K562 (cell line): ENCODE measurements around the gene STK4. TPM values are rescaled to one million over a fixed set of nuclear protein-coding genes. Genes with fewer than 3 reads are reported as not detected.

Experiments used
- ATAC-seq: fragments of 200-7000 bp; cut with Tn5 transposase; 3 replicates; pipeline ENCODE4 v1.9.1; 2020; ENCODE audit warnings: moderate library complexity
- BruUV-seq: library from RNA; stranded (reverse); fragments of 400-500 nt; replicated peaks from 2 replicates; lab custom pipeline; 2021; lab: Mats Ljungman, UMichigan
- CTCF ChIA-PET: fragments of 300-600 bp; formaldehyde crosslinking; extraction: SDS; loops from one replicate; lab custom pipeline; 2021; ENCODE audit warnings: low intra/inter-chr PET ratio; lab: Yijun Ruan, JAX
- POLR2A ChIA-PET: fragments of 300-600, 350-650 bp; sonication (Branson Sonifier 250); formaldehyde crosslinking; extraction: SDS; loops from one replicate; lab custom pipeline; 2021; ENCODE audit warnings: antibody characterized with exemption, inconsistent platforms; lab: Yijun Ruan, JAX
- DNase-seq, 4 experiments: peaks; one replicate each; pipeline versions ENCODE4 v3.0.0 to v3.0.0-alpha.2; 2011 to 2018; ENCODE audit warnings: low spot score in 3 of 4, mixed read lengths in 3 of 4; ENCODE audit errors: extremely low read depth in 1 of 4
- FAIRE-seq: peaks from 2 replicates; lab custom pipeline; 2011; peaks lifted over from hg19 to GRCh38; lab: Jason Lieb, UNC
- H2AFZ ChIP-seq: 2 replicates; pipeline ENCODE4 v1.6.0; 2011; ENCODE audit warnings: low read depth, low read length, control low read depth, inconsistent platforms
- H3K27ac ChIP-seq: fragments of 200-600 bp; 3 replicates; pipeline ENCODE4 v1.8.0; 2011; ENCODE audit warnings: low read depth, mild to moderate bottlenecking, control low read depth, inconsistent platforms, low read length, moderate library complexity, mixed read lengths; ENCODE audit errors: extremely low read depth
- H3K27me3 ChIP-seq, 2 experiments: fragments of 300-600 bp in 1 of 2; 2 replicates in 1 of 2; 3 replicates in 1 of 2; pipeline versions ENCODE4 v1.6.0 to v1.8.0; 2011; ENCODE audit warnings: inconsistent platforms in 2 of 2, low read length in 2 of 2, mild to moderate bottlenecking in 1 of 2, mixed read lengths in 1 of 2, moderate library complexity in 1 of 2; ENCODE audit not compliant: control insufficient read depth in 2 of 2, insufficient read depth in 2 of 2
- H3K36me3 ChIP-seq: fragments of 300-600 bp; 3 replicates; pipeline ENCODE4 v1.8.0; 2011; ENCODE audit warnings: mild to moderate bottlenecking, low read length, inconsistent platforms; ENCODE audit not compliant: control insufficient read depth, insufficient read depth
- H3K4me1 ChIP-seq, 2 experiments: fragments of 200-600 bp in 1 of 2; replicated peaks in 1 of 2; 2 replicates in 1 of 2; 3 replicates in 1 of 2; pipeline versions ENCODE4 v1.5.1 to v1.8.0; 2011; ENCODE audit warnings: inconsistent platforms in 2 of 2, low read length in 2 of 2, mild to moderate bottlenecking in 1 of 2, mixed read lengths in 1 of 2, moderate library complexity in 1 of 2; ENCODE audit not compliant: control insufficient read depth in 2 of 2, insufficient read depth in 2 of 2
- H3K4me2 ChIP-seq: 2 replicates; pipeline ENCODE4 v1.6.1; 2011; ENCODE audit warnings: low read length, control low read depth, inconsistent platforms, mixed read lengths; ENCODE audit not compliant: insufficient read depth
- H3K4me3 ChIP-seq: fragments of 200-600 bp; sonication (generic), shearing (Covaris generic); 2 replicates; pipeline ENCODE4 v1.5.1; 2016; ENCODE audit warnings: control low read depth, inconsistent platforms
- H3K79me2 ChIP-seq: fragments of 200-600 bp; 3 replicates; pipeline ENCODE4 v1.8.0; 2011; ENCODE audit warnings: low read length, inconsistent platforms; ENCODE audit not compliant: control insufficient read depth, insufficient read depth
- H3K9ac ChIP-seq, 2 experiments: 2 replicates each; pipeline versions ENCODE4 v1.6.0 to v1.6.1; 2011; ENCODE audit warnings: low read depth in 2 of 2, low read length in 2 of 2, control low read depth in 1 of 2, inconsistent platforms in 1 of 2, mild to moderate bottlenecking in 1 of 2, mixed read lengths in 1 of 2; ENCODE audit not compliant: insufficient read depth in 1 of 2
- H3K9me1 ChIP-seq: one replicate; pipeline ENCODE4 v1.6.0; 2011; ENCODE audit warnings: inconsistent platforms, mild to moderate bottlenecking, low read length, moderate library complexity; ENCODE audit not compliant: control insufficient read depth, insufficient read depth
- H3K9me3 ChIP-seq: replicated peaks from 2 replicates; pipeline ENCODE4 v1.5.1; 2011; ENCODE audit warnings: low read depth, low read length, inconsistent platforms; ENCODE audit not compliant: control insufficient read depth, insufficient read depth
- H4K20me1 ChIP-seq: replicated peaks from 2 replicates; pipeline ENCODE4 v1.6.1; 2011; ENCODE audit warnings: low read length, inconsistent platforms, mixed read lengths; ENCODE audit not compliant: control insufficient read depth, insufficient read depth
- CBFA2T3 ChIP-seq: fragments of 450-650 bp; IDR thresholded peaks from 2 replicates; pipeline ENCODE4 v1.6.1; 2017
- FOXM1 ChIP-seq, 2 experiments: fragments of 450-650 bp in 1 of 2; sonication (generic) in 1 of 2; formaldehyde crosslinking in 1 of 2; IDR thresholded peaks; 2 replicates each; pipeline versions ENCODE4 v1.6.1 to v1.9.0; 2017 to 2022; ENCODE audit warnings: low read depth in 2 of 2, mild to moderate bottlenecking in 2 of 2, missing genetic modification reagents in 1 of 2, moderate library complexity in 1 of 2
- HDAC1 ChIP-seq, 2 experiments: fragments of 450-650 bp; IDR thresholded peaks; 2 replicates each; pipeline ENCODE4 v1.6.1; 2016 to 2017; ENCODE audit warnings: inconsistent platforms in 1 of 2, mild to moderate bottlenecking in 1 of 2, moderate library complexity in 1 of 2
- JUN ChIP-seq, 2 experiments: sonication (generic) in 1 of 2; formaldehyde crosslinking in 1 of 2; IDR thresholded peaks; 2 replicates each; pipeline versions ENCODE4 v1.6.1 to v1.8.0; 2012 to 2022; ENCODE audit warnings: borderline replicate concordance in 2 of 2, mild to moderate bottlenecking in 2 of 2, improper control_type of control experiment in 1 of 2, low read depth in 1 of 2, low read length in 1 of 2, missing genetic modification reagents in 1 of 2
- KAT7 ChIP-seq: sonication (generic); formaldehyde crosslinking; IDR thresholded peaks from 2 replicates; pipeline ENCODE4 v1.8.0; 2022; ENCODE audit warnings: missing genetic modification reagents, mild to moderate bottlenecking, borderline replicate concordance
- NFIX ChIP-seq: fragments of 250-450 bp; sonication (Bioruptor Pico); IDR thresholded peaks from 2 replicates; pipeline ENCODE4 v1.4.0; 2020; ENCODE audit warnings: low read depth, mild to moderate bottlenecking, moderate library complexity
- NR2F6 ChIP-seq: fragments of 450-650 bp; formaldehyde crosslinking; IDR thresholded peaks from 2 replicates; pipeline ENCODE4 v1.4.0; 2020; ENCODE audit warnings: mild to moderate bottlenecking
- PRMT5 ChIP-seq: sonication (generic); formaldehyde crosslinking; IDR thresholded peaks from 2 replicates; pipeline ENCODE4 v1.5.0; 2020; ENCODE audit warnings: missing genetic modification reagents
- STAT5B ChIP-seq: fragments of 250-450 bp; sonication (Bioruptor Pico); IDR thresholded peaks from 2 replicates; pipeline ENCODE4 v1.8.0; 2021; ENCODE audit warnings: mild to moderate bottlenecking, inconsistent platforms
- TRIM24 ChIP-seq, 2 experiments: fragments of 450-650 bp; IDR thresholded peaks; 2 replicates each; pipeline ENCODE4 v1.6.1; 2016
- YBX1 ChIP-seq: fragments of 450-650 bp; IDR thresholded peaks from 2 replicates; pipeline ENCODE4 v1.7.1; 2016; ENCODE audit warnings: mild to moderate bottlenecking
- ZNF140 ChIP-seq: fragments of 250-450 bp; sonication (Bioruptor Pico); IDR thresholded peaks from 2 replicates; pipeline ENCODE4 v1.8.0; 2021; ENCODE audit warnings: moderate library complexity, mild to moderate bottlenecking, inconsistent platforms
- ZNF174 ChIP-seq: fragments of 250-450 bp; sonication (Bioruptor Pico); IDR thresholded peaks from 2 replicates; pipeline ENCODE4 v1.4.0; 2020; ENCODE audit warnings: mild to moderate bottlenecking
- ZNF263 ChIP-seq: sonication (generic); formaldehyde crosslinking; IDR thresholded peaks from 2 replicates; pipeline ENCODE4 v1.8.0; 2022; ENCODE audit warnings: mild to moderate bottlenecking, missing genetic modification reagents, borderline replicate concordance
- WGBS: fragments of 100-300 bp; shearing (Covaris generic); methylation state at CpG from one replicate; pipeline ENCODE4 v1.1.6; 2016; ENCODE audit warnings: low coverage, mixed read lengths; ENCODE audit not compliant: insufficient coverage; ENCODE audit errors: missing lambda C conversion rate; 5-methylcytosine and 5-hydroxymethylcytosine counted together
- in situ Hi-C: fragments of 300-500 bp; cut with MboI; formaldehyde crosslinking; loops from 4 replicates; pipeline ENCODE4 v1.15.0; 2018; ENCODE audit warnings: inconsistent platforms, mixed read lengths
- intact Hi-C: fragments of 100-400 bp; cut with micrococcal nuclease; formaldehyde crosslinking; loops from 2 replicates; pipeline ENCODE4 v1.14.2; 2022
- polyA plus RNA-seq, 8 experiments: library from polyadenylated mRNA; depleted of rRNA in 4 of 8; stranded (reverse) in 5 of 8; unstranded in 3 of 8; fragments of >200 nt; fragmentation: Nextera tagmentation in 2 of 8; fragmentation: Illumina TruSeq in 1 of 8; extraction: Ambion mirVana in 2 of 8; extraction: Trizol in 1 of 8; gene quantifications; 2 replicates each; pipeline versions ENCODE4 v1.2.1 to v1.2.3, GENCODE V29; 2011 to 2014; ENCODE audit warnings: inconsistent platforms in 1 of 8, missing spikeins in 1 of 8
- total RNA-seq, 7 experiments: library from RNA; depleted of rRNA in 6 of 7; stranded (reverse); fragments of >200 nt in 6 of 7; fragmentation: Illumina TruSeq in 2 of 7; extraction: Trizol in 2 of 7; gene quantifications; 2 replicates each; pipeline versions ENCODE4 v1.2.1 to v1.2.3, GENCODE V29; 2011 to 2021; ENCODE audit warnings: low replicate concordance in 1 of 7
- TF ChIP-seq, protein P1 (sequence below): fragments of 150-350 bp; IDR thresholded peaks from 2 replicates; pipeline ENCODE4 v1.6.1; 2014; ENCODE audit warnings: low read depth, mild to moderate bottlenecking, low read length, borderline replicate concordance

The STK4 gene
- total and polyA plus RNA-seq, 9 of the 15 experiments (the other 6 are each of a cell fraction or from before 2014, with no cell fraction given) = 11.9 to 30.6 (median 22.2) TPM

DNA sequence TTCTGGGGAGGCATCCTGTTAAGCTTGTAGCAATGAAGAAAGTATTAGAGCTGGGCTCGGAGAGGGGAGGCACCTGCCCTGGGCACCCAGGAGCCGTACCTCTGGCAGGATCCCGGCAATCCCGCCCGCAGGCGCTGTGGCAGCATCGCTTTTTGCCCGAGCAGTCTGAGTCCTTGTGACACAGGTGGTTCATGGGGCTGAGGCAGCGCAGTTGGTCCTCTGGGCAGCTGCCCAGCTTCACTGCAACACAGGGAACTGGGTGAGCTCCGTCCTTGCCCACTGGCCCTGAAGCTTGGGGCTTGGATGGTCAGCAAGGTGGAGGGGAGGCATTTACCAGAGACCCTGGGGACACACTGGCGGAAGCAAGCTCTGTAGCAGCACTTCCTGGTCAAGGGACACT is 144.0 kb downstream of the STK4 start:
- in situ Hi-C loops = no loop called here
- TF ChIP-seq FOXM1 (IDR thresholded peaks at IDR 0.05; ENCODE audit: low read depth) (no peak), FOXM1 (CRISPR knock-in tag; IDR thresholded peaks at IDR 0.05; ENCODE audit: low read depth) (no peak), ZNF263 (no peak), YBX1 (no peak), STAT5B (CRISPR knock-in tag) (no peak), JUN (IDR thresholded peaks at IDR 0.05; ENCODE audit: borderline replicate concordance, low read depth, low read length) (no peak), JUN (CRISPR knock-in tag; IDR thresholded peaks at IDR 0.05; ENCODE audit: borderline replicate concordance) (no peak), ZNF174 (CRISPR knock-in tag) (no peak), ZNF140 (CRISPR knock-in tag) (no peak), CBFA2T3 (no peak), NFIX (CRISPR knock-in tag) (no peak), KAT7 (CRISPR knock-in tag) (no peak), HDAC1 (IDR thresholded peaks at IDR 0.05) (no peak), TRIM24 (IDR thresholded peaks at IDR 0.05) (no peak), NR2F6 (CRISPR knock-in tag) (no peak), PRMT5 (no peak)
- TF ChIP-seq, protein P1, sequence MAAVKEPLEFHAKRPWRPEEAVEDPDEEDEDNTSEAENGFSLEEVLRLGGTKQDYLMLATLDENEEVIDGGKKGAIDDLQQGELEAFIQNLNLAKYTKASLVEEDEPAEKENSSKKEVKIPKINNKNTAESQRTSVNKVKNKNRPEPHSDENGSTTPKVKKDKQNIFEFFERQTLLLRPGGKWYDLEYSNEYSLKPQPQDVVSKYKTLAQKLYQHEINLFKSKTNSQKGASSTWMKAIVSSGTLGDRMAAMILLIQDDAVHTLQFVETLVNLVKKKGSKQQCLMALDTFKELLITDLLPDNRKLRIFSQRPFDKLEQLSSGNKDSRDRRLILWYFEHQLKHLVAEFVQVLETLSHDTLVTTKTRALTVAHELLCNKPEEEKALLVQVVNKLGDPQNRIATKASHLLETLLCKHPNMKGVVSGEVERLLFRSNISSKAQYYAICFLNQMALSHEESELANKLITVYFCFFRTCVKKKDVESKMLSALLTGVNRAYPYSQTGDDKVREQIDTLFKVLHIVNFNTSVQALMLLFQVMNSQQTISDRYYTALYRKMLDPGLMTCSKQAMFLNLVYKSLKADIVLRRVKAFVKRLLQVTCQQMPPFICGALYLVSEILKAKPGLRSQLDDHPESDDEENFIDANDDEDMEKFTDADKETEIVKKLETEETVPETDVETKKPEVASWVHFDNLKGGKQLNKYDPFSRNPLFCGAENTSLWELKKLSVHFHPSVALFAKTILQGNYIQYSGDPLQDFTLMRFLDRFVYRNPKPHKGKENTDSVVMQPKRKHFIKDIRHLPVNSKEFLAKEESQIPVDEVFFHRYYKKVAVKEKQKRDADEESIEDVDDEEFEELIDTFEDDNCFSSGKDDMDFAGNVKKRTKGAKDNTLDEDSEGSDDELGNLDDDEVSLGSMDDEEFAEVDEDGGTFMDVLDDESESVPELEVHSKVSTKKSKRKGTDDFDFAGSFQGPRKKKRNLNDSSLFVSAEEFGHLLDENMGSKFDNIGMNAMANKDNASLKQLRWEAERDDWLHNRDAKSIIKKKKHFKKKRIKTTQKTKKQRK = no peak
- POLR2A ChIA-PET = interaction anchor here (0.6 to 1.5 kb wide), 4 partner anchors 11 to 222 kb away, joined by 3 to 5 read pairs (median 4); no protein-coding TSS in a partner anchor

More for the DNA sequence above, 144.0 kb downstream of the STK4 start:
- H3K9me3 ChIP-seq = no peaks in the 10 kb centered on the region
- H4K20me1 ChIP-seq = no peaks in the 10 kb centered on the region
- H3K9me1 ChIP-seq = no peaks in the 10 kb centered on the region
- no peak for FAIRE-seq
- no TSS peak for BruUV-seq
- H3K4me2 ChIP-seq = no peak overlapping the region
- CTCF ChIA-PET = no interaction called here
- intact Hi-C loops = loop anchor here (5.0 kb wide), 2 partner anchors 68 to 98 kb away; no protein-coding TSS in a partner anchor
- 7% methylated on average over 11 of the region's 11 CpGs for WGBS
- H2AFZ ChIP-seq = no peak overlapping the region
- DNase-seq = peak in 1 of 4 experiments; percentile 2
- H3K27me3 ChIP-seq = peaks cover 14 to 49% of the 10 kb centered on the region in 2 experiments; a peak in 4 of 5 replicates
- no peak overlapping the region for H3K4me3 ChIP-seq
- ATAC-seq = no peak
- no peaks in the 10 kb centered on the region for H3K36me3 ChIP-seq
- peaks cover 0 to 3% of the 10 kb centered on the region in 2 experiments; a peak in 1 of 5 replicates for H3K4me1 ChIP-seq
- H3K27ac ChIP-seq = no peak overlapping the region
- no peaks in the 10 kb centered on the region for H3K79me2 ChIP-seq
- H3K9ac ChIP-seq = peak overlapping the region in 1 of 2 experiments; percentile 54; a peak in 1 of 4 replicates
